ENCODE results near the gene DPEP2.

GRCh38 chr16:67943256-67943618, 56.0 kb downstream of the DPEP2 start:
- no peak for TF ChIP-seq CTCF (conservative IDR thresholded peaks at IDR 0.05; ENCODE audit: low read depth, low read length)
- TF ChIP-seq POLR2A (IDR thresholded peaks at IDR 0.05; ENCODE audit: low read depth, low read length) = no peak
- TF ChIP-seq RAD21 (IDR thresholded peaks at IDR 0.05; ENCODE audit: low read length) = no peak
- no peak for TF ChIP-seq ELK1 (IDR thresholded peaks at IDR 0.05; ENCODE audit: borderline replicate concordance, low read depth, low read length)
- no peak for TF ChIP-seq RFX5 (IDR thresholded peaks at IDR 0.05; ENCODE audit: low read depth, low read length)
- no peak for TF ChIP-seq BHLHE40 (IDR thresholded peaks at IDR 0.05; ENCODE audit: low read depth, low read length)
- no peak for TF ChIP-seq CEBPB (IDR thresholded peaks at IDR 0.05; ENCODE audit: low read depth, low read length)

Data from IMR-90 (cell line).